Measurements from ENCODE around the gene OR8D1.

Gene OR8D1

GRCh38 chr11:124313849-124314248, at the start of gene OR8D1:
Gene OR8D1 (minus strand): TSS chr11:124313949. CDS start chr11:124310766, 3,183 bp downstream.
- no peak for DNase-seq

- no peak for DNase-seq
Measured at GRCh38 chr11:124359566-124359965, 45.8 kb upstream of the OR8D1 start.

GRCh38 chr11:124346311-124346955, 32.7 kb upstream of the OR8D1 start:
- DNase-seq, result no peak

GRCh38 chr11:124344346-124344745, 30.6 kb upstream of the OR8D1 start:
- no peak for DNase-seq

- DNase-seq, result no peak
Measured at GRCh38 chr11:124340142-124340447, 26.3 kb upstream of the OR8D1 start.

- DNase-seq, result no peak
Measured at GRCh38 chr11:124339396-124340141, 25.8 kb upstream of the OR8D1 start.

GRCh38 chr11:124331873-124332272, 18.1 kb upstream of the OR8D1 start:
- no peak for DNase-seq

GRCh38 chr11:124329787-124330478, 16.2 kb upstream of the OR8D1 start:
- no peak for DNase-seq

GRCh38 chr11:124327775-124328174, 14.0 kb upstream of the OR8D1 start:
- no peak for DNase-seq

GRCh38 chr11:124322356-124322755, 8.6 kb upstream of the OR8D1 start:
- DNase-seq, result no peak

GRCh38 chr11:124320097-124320496, 6.3 kb upstream of the OR8D1 start, which contains the start of gene OR8D2:
Gene OR8D2 (minus strand): TSS chr11:124320197. CDS start chr11:124320197, 0 bp downstream.
- DNase-seq, result no peak

- DNase-seq, result no peak
Measured at GRCh38 chr11:124315052-124315451, 1.3 kb upstream of the OR8D1 start.

- DNase-seq, result no peak
Measured at GRCh38 chr11:124313131-124313530, 618 bp downstream of the OR8D1 start.

GRCh38 chr11:124311670-124312069, 2.1 kb downstream of the OR8D1 start:
- DNase-seq, result no peak

- DNase-seq, result no peak
Measured at GRCh38 chr11:124311269-124311668, 2.5 kb downstream of the OR8D1 start.

- no peak for DNase-seq
Measured at GRCh38 chr11:124310721-124311120, 3.0 kb downstream of the OR8D1 start.

GRCh38 chr11:124307093-124307492, 6.7 kb downstream of the OR8D1 start:
- no peak for DNase-seq

- DNase-seq, result no peak
Measured at GRCh38 chr11:124302347-124303125, 11.2 kb downstream of the OR8D1 start.

- DNase-seq, result no peak
Measured at GRCh38 chr11:124301548-124301947, 12.2 kb downstream of the OR8D1 start.

GRCh38 chr11:124297921-124298320, 15.8 kb downstream of the OR8D1 start:
- DNase-seq, result no peak

- DNase-seq, result no peak
Measured at GRCh38 chr11:124296016-124296415, 17.7 kb downstream of the OR8D1 start.

- DNase-seq, result no peak
Measured at GRCh38 chr11:124294687-124295086, 19.1 kb downstream of the OR8D1 start.

Data from activated naive CD4-positive, alpha-beta T cell treated with anti-CD3 and anti-CD28 coated beads, Interleukin-2, amount 50 U/mL, for 16 hours (primary cell).